ENCODE measurements around the gene FAM107B.

FAM107B gene

GRCh38 chr10:14700546-14700945 lies 74.2 kb downstream of the FAM107B start:
- Histone ChIP-seq H3K36me3 (no peaks in the 10 kb centered on the region), H3K9me3 (ENCODE audit: severe bottlenecking) (no peaks in the 10 kb centered on the region)
- DNase-seq, result no peak

GRCh38 chr10:14699482-14699881 lies 75.2 kb downstream of the FAM107B start:
- Histone ChIP-seq H3K27me3 (ENCODE audit: insufficient read depth, low read depth, severe bottlenecking) (no peaks in the 10 kb centered on the region), H3K9me3 (ENCODE audit: severe bottlenecking) (no peaks in the 10 kb centered on the region), H3K4me3 (ENCODE audit: low read depth, low read length) (no peak overlapping the region), H3K27ac (no peak overlapping the region), H3K36me3 (no peaks in the 10 kb centered on the region)
- no peak for DNase-seq
- TF ChIP-seq CTCF (IDR thresholded peaks at IDR 0.05; ENCODE audit: low read depth, low read length), result no peak

More at GRCh38 chr10:14700546-14700945, 74.2 kb downstream of the FAM107B start:
- Histone ChIP-seq H3K27me3 (ENCODE audit: insufficient read depth, low read depth, severe bottlenecking) (no peaks in the 10 kb centered on the region), H3K4me3 (ENCODE audit: low read depth, low read length) (no peak overlapping the region), H3K27ac (no peak overlapping the region)
- no peak for TF ChIP-seq CTCF (IDR thresholded peaks at IDR 0.05; ENCODE audit: low read depth, low read length)

- no peak for TF ChIP-seq CTCF (IDR thresholded peaks at IDR 0.05; ENCODE audit: low read depth, low read length)
- DNase-seq, result no peak
- H3K9me3 ChIP-seq (ENCODE audit: severe bottlenecking), result no peaks in the 10 kb centered on the region
- no peaks in the 10 kb centered on the region for H3K36me3 ChIP-seq
- H3K4me3 ChIP-seq (ENCODE audit: low read depth, low read length), result no peak overlapping the region
- H3K27ac ChIP-seq, result no peak overlapping the region
- no peaks in the 10 kb centered on the region for H3K27me3 ChIP-seq (ENCODE audit: insufficient read depth, low read depth, severe bottlenecking)
Observed at GRCh38 chr10:14698829-14699170, 75.9 kb downstream of the FAM107B start.

- Histone ChIP-seq H3K27me3 (ENCODE audit: insufficient read depth, low read depth, severe bottlenecking) (no peaks in the 10 kb centered on the region), H3K9me3 (ENCODE audit: severe bottlenecking) (no peaks in the 10 kb centered on the region)
Observed at GRCh38 chr10:14698111-14698828, 76.4 kb downstream of the FAM107B start.

GRCh38 chr10:14697281-14697680 lies 77.4 kb downstream of the FAM107B start:
- DNase-seq, result no peak
- H3K9me3 ChIP-seq (ENCODE audit: severe bottlenecking), result no peaks in the 10 kb centered on the region
- no peak overlapping the region for H3K27ac ChIP-seq
- H3K4me3 ChIP-seq (ENCODE audit: low read depth, low read length), result no peak overlapping the region
- H3K36me3 ChIP-seq, result no peaks in the 10 kb centered on the region
- H3K27me3 ChIP-seq (ENCODE audit: insufficient read depth, low read depth, severe bottlenecking), result no peaks in the 10 kb centered on the region
- TF ChIP-seq CTCF (IDR thresholded peaks at IDR 0.05; ENCODE audit: low read depth, low read length), result no peak

More at GRCh38 chr10:14698111-14698828, 76.4 kb downstream of the FAM107B start:
- TF ChIP-seq CTCF (IDR thresholded peaks at IDR 0.05; ENCODE audit: low read depth, low read length), result no peak
- no peak overlapping the region for H3K4me3 ChIP-seq (ENCODE audit: low read depth, low read length)
- no peaks in the 10 kb centered on the region for H3K36me3 ChIP-seq
- no peak overlapping the region for H3K27ac ChIP-seq
- DNase-seq, result no peak

GRCh38 chr10:14696821-14697220 lies 77.9 kb downstream of the FAM107B start:
- no peak overlapping the region for H3K4me3 ChIP-seq (ENCODE audit: low read depth, low read length)
- H3K9me3 ChIP-seq (ENCODE audit: severe bottlenecking), result no peaks in the 10 kb centered on the region
- no peak for TF ChIP-seq CTCF (IDR thresholded peaks at IDR 0.05; ENCODE audit: low read depth, low read length)

More at GRCh38 chr10:14696821-14697220, 77.9 kb downstream of the FAM107B start:
- Histone ChIP-seq H3K27me3 (ENCODE audit: insufficient read depth, low read depth, severe bottlenecking) (no peaks in the 10 kb centered on the region), H3K27ac (no peak overlapping the region), H3K36me3 (no peaks in the 10 kb centered on the region)
- DNase-seq, result no peak
